SK-N-SH treated with all-trans-retinoic acid at 6 μM for 48 hours (cell line): ENCODE results near the gene UROC1.

Experiments used
- CSRNP3 ChIP-seq: fragments of 250-450 bp; sonication (Bioruptor Pico); IDR thresholded peaks from 2 replicates; pipeline ENCODE4 v1.5.1; 2021; ENCODE audit warnings: mild to moderate bottlenecking, moderate library complexity
- GLIS3 ChIP-seq: fragments of 250-450 bp; sonication (Bioruptor Pico); IDR thresholded peaks from 2 replicates; pipeline ENCODE4 v1.5.0; 2020; ENCODE audit warnings: mild to moderate bottlenecking, moderate library complexity
- ZFP3 ChIP-seq: fragments of 250-450 bp; sonication (Bioruptor Pico); IDR thresholded peaks from 2 replicates; pipeline ENCODE4 v1.5.0; 2020; ENCODE audit warnings: mild to moderate bottlenecking, moderate library complexity
- TF ChIP-seq, protein P1 (sequence below): fragments of 250-450 bp; sonication (Bioruptor Pico); IDR thresholded peaks from 2 replicates; pipeline ENCODE4 v1.8.0; 2020; ENCODE audit warnings: mild to moderate bottlenecking, moderate library complexity, borderline replicate concordance

GRCh38 chr3:126528800-126529541 lies 11.4 kb upstream of the UROC1 start:
- TF ChIP-seq CSRNP3 (CRISPR knock-in tag) (no peak), ZFP3 (CRISPR knock-in tag) (no peak), GLIS3 (CRISPR knock-in tag) (no peak)
- TF ChIP-seq, protein P1, sequence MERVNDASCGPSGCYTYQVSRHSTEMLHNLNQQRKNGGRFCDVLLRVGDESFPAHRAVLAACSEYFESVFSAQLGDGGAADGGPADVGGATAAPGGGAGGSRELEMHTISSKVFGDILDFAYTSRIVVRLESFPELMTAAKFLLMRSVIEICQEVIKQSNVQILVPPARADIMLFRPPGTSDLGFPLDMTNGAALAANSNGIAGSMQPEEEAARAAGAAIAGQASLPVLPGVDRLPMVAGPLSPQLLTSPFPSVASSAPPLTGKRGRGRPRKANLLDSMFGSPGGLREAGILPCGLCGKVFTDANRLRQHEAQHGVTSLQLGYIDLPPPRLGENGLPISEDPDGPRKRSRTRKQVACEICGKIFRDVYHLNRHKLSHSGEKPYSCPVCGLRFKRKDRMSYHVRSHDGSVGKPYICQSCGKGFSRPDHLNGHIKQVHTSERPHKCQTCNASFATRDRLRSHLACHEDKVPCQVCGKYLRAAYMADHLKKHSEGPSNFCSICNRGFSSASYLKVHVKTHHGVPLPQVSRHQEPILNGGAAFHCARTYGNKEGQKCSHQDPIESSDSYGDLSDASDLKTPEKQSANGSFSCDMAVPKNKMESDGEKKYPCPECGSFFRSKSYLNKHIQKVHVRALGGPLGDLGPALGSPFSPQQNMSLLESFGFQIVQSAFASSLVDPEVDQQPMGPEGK (CRISPR knock-in tag) = no peak
